HG03565 (cell line): ENCODE results near the gene PTPRM.

Experiments
- ATAC-seq: cut with Tn5 transposase; IDR thresholded peaks from one replicate; pipeline ENCODE4 v1.9.1; 2021; ENCODE audit warnings: mild to moderate bottlenecking, moderate library complexity; ENCODE audit not compliant: unreplicated experiment

Gene PTPRM

DNA sequence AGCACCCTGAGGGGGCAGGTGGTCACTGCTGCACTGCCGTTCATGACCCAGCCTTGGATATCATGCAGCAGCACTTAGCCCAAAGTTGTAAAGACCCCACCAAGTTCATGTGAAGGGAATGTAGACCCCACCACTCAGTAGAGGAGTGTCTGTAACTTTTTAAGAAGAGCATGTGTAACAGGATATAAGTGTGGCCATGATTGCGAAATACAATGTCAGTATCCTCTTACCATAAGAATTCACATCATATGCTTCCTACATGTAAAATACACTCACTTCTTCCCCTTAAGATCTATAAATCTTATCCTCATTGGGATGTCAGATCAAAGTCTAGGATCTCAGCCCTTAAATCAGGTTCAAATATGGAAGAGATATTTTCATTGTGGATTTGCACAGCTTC is 276.9 kb downstream of the PTPRM start:
- no peak for ATAC-seq

DNA sequence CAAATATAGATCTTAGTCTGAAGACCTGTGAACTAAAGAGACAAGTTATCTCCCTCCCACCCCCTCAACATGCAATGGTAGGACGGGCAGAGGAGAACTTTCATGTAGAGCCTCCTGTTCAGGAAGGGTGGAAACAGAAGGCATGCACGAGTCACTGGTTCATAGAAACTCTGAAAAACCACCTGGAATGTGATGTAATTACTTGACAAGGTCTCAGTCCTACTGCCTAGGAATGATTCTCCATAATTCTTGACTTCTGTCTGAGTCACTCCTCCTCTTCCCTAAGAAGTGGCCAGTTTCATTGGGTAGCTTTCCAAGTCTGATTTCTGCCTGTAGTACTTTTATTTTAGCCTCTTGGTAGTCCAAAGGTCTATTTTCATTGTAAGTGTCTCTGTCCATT is 277.3 kb downstream of the PTPRM start:
- ATAC-seq, result no peak

DNA sequence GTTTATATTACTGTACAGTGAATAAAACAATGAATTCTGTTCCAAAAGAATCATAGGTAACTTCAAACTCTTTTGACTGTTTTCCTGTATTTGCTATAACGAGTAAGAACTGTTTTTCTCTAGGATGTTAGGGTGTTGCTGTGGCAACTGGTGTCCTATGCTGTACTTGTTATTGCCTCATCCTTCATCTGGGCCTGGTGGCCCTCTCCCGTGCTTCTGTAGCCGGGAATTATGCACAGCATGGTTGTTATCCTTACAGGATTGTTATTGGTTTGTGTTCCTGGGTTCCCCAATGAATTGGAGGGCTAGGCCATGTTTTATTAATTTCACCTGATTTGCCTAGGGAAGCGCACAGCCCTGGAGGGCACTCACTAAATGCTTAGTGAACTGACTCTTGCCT is 279.2 kb downstream of the PTPRM start:
- ATAC-seq, result no peak

DNA sequence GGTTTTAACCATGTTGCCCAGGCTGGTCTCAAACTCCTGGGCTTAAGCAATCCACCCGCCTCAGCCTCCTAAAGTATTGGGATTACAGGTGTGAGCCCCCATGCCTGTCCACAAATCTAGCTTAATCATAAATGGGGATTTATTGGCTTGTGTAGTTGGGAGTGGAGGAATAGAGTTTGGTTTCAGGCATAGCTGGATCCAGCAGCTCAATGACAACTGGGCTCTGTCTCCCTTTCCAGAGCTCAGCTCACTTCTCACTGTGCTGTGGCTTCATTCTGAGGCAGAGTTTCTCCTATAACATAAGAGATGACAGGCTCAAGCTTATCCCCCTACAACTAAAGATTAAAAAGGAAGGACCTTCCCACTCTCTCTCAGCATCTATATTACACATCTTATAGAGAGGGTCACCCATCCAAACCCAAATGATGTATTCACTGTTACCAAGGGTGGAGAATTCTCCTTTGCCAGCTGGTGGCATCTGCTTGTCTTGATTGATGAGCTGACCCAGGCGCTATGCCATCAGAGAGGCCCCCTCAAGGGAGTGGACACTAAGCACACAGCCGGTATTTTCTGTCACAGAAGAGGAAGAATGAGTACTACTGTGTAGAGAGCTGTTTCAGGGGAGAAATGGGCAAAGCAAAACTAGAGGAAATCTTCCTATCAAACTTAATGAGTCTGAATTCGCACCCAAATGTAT is 280.4 kb downstream of the PTPRM start:
- ATAC-seq, result no peak

DNA sequence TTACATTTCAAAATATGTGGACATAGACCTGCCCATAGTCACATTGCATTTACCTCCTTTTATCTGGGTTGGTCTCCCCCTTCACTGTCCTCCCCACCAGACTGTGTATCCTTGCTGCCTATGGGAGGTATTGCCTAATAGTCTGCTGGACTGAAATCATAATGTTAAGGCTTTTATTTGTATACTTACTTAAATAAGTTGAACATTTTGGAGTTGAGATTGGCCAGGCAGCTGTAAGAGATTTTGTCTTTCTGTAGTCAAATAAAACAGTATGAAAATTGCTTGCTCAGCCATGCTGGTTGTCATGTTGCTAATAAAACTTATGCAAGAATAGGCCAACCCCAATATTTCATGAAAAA is 280.9 kb downstream of the PTPRM start:
- ATAC-seq, result no peak

DNA sequence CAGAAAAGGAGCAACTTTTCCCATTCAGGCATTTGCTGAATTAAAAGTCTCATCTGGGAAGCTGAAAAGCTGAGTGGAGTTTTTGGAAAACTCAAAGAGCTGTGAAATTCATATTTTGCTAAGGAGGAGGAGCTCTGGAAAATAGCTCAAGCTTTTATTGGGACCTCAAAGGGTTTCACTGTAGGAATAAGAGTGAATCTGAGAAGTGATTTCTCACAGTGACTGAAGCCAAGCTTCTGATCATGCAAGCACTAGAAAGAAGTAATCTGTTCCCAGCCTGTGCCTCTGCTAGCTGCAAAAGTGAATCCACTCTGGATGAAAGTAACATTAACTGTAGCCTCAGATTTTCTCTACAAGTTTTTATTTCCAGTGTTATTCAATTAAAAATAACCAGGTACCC is 283.3 kb downstream of the PTPRM start:
- no peak for ATAC-seq

DNA sequence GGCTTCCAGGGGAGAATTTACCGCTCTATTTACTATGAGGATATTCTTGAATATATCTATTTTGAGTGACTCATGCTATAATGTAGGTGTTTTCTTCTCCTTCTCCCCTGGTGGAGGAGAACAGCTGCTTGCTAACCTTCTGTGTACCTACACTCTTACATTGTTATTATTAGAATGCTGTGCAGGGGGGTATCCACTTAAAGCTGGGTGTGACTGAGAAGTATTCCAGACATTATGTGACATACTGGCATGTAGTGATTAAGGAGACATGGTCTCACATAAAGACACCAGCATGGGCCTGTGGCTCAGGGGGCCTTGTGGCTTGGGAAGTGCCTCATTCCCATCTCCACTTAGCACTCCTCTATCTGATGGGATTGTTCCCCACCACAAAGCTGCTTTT is 287.9 kb downstream of the PTPRM start:
- ATAC-seq, result no peak

DNA sequence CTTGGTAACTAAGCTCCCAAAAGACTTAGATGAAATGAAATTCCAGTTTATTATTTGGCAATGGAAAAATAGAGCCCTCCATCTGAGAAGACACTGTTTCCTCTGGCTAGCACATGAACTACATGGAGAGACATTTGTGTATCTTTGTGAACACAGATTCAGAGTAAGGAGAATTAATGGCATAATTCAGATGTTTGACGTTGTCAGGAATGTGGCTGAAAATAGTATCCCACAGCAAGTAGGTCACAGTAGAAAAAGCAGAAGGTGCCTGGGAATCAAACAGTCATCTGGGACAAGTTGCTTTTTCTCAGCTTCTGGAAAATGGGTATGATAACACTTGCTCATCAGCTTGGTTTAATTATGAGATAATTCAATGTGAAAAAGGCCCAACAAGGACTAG is 288.6 kb downstream of the PTPRM start:
- ATAC-seq, result no peak

DNA sequence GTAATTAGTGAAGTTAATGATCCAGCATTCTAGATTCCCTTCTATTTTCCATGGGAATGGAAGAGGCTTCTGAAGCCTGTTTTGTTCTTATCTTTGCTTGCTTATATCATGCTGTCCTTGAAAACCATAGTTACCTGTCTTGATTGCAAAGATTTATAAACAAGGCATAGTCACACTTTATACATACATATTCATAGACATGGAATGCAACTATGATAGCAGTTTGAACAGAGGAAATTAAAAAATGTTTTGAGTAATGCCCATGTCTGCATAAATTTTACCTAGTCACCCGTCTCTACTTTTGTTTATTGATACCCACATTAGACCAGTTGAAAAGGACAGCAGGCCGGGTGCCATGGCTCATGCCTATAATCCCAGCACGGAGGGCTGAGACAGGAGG is 289.0 kb downstream of the PTPRM start:
- no peak for ATAC-seq

DNA sequence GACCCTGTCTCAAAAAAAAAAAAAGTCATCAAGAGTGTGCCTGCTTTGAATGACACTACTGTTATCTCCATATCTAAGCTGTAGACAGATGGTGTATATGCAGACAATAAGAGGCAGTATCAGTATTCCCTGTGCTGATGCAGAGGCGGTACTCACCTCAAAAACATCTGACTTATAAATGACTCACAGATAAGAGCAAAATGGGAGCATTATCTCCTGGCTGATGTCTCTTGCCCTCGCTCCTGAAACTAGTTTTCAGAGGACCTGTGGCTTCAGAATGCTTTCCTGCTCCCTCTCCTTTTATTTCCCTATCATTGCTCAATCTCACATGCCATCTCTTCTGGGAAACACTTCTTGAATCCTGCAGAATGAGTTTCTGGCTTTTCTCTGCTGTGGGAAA is 289.6 kb downstream of the PTPRM start:
- no peak for ATAC-seq

DNA sequence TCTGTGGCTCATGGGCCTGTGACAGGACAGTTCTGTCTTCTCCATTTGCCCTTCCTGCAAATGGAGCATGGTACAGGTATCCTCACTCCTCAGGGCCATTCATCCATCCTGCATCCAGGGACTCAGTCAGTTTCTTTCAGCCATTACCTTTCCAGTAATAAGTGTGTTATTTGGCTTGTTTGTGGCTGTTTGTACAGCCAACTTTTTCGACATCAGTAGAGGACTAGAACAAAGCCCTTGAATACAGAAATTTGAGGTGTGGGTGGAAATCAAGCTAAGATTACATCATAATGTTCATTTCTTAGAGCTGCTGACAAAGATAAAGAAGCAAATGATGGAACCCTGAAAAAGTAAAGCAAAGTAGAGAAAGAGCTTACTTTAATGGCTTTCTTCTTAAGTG is 290.4 kb downstream of the PTPRM start:
- no peak for ATAC-seq

DNA sequence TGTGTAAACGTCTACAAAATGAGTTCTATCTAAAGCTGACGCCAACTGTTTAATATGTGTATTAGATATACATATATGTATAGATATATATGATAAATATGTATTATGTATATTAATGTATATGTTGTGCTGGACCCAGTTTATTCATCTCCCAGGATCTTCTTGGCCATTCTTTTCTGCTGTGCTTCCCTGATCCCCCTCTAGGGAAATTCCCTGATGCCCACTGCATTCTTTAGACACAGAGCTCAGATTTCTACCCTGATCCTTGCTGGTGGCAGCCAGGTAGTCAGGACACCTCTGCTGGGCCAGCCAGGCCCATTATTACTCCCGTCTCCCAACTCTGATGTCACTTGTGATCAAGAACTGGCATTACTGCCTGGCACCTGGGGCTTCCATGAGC is 292.0 kb downstream of the PTPRM start:
- ATAC-seq, result no peak

DNA sequence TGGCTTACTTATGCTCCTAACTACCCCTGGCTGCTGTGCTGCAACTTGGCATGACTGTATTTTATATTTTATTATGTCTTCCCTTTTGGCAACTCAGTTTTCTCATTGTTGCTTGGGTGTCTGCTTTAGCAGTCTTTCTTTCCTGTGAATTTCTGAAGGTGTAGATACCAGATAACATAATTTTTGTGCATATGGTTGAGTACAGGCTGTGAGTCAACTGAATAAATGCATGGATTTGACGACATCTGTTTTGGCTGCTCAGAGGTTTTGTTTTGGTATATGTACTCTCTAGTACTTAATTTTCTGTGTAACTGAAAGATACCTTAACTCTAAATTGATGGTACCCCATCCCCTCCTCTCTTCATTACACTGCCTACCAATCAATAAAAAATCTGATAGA is 303.1 kb downstream of the PTPRM start:
- ATAC-seq, result no peak

DNA sequence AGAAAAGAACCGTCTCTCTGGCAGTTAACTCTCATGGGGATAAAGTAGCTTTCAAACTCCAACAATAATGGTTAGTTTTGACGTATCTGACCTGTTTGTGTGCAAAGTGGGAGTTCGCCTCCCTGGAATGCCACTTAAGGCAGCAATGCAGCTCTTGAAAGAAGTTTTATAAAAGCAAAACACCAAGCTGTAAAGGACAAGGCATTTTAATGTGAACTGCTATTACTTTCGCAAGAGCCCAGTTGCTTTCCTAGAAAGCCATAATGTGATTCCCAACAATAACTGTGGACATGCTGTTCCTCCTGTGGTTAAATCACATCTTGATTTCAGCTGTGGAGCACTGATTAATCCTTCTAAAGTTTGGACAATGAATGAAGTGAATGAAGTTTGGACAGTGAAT is 303.7 kb downstream of the PTPRM start:
- no peak for ATAC-seq

DNA sequence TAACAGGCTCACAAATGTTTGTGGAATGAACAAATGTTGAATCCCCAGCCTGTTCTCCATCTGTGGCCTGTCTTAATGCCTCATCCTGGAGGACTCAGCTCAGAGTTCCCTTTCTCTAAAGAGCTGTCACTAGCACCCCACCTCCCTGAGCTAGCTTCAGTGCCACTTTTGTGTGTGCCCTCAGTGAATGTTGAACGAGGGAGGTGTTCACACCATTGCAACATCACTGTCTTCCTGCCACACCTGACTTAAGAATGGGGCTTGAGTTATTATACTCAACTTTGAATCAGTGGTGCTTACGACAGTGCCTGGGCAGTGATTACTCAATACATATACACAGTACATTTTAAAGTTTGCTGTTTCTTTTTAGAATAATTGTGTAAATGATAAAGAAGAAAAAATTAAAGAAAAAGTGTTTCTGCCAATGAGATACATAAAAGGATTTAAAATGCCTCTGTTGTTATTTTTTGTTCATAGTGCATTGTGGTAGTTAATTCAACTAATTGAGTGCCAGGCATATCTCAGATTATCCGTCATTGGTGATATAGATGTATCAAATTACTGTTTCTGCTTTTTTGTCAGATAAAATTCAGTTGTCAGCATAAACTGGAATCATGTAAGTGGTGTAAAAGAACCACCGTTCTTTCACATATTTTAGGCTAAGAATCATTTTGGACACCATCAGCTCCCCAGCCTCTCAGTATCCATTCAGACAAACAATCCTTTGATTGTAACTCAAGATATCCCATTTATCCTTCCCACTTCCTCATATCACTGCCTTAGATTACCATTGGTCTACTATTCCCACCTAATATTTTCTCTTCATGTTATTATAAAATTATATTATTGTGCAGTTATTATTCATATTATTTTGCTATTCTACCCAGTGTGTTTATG is 304.7 kb downstream of the PTPRM start:
- no peak for ATAC-seq

DNA sequence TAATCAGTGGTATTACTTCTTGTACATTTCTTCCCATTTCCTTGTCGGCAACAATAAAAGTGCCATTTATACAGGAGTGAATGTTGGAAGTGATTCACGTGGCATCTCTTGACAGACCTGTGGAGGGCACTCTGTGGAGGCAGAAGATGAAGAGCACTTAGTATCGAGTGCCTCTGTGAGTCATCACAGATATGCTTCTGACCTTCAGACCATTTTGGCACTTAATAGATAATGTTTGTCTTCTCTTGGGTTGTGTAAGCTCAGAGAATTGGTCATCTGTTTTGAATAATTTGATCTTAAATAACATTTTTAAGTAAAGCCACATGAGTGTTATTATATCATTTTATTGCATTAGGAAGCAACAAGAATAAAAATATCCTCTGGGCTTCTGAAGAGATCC is 305.5 kb downstream of the PTPRM start:
- no peak for ATAC-seq

DNA sequence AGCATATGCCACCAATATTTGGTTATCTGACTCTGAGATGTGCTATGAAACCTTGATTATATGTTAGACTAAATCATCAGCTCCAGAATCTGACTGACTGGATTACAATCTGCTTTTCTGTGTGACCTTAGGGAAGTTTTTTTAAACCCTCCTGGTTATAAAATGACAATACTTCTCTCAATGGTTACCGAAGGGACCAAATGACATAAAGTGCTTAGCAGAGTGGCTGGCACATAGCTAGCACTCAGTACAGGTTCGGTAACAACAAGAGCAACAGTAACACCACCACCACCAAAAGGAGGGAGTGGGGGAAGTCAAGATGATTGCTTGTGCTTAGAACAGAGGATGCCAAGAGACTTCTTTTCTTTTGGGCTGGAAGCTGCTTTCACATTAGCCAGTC is 306.2 kb downstream of the PTPRM start:
- no peak for ATAC-seq

DNA sequence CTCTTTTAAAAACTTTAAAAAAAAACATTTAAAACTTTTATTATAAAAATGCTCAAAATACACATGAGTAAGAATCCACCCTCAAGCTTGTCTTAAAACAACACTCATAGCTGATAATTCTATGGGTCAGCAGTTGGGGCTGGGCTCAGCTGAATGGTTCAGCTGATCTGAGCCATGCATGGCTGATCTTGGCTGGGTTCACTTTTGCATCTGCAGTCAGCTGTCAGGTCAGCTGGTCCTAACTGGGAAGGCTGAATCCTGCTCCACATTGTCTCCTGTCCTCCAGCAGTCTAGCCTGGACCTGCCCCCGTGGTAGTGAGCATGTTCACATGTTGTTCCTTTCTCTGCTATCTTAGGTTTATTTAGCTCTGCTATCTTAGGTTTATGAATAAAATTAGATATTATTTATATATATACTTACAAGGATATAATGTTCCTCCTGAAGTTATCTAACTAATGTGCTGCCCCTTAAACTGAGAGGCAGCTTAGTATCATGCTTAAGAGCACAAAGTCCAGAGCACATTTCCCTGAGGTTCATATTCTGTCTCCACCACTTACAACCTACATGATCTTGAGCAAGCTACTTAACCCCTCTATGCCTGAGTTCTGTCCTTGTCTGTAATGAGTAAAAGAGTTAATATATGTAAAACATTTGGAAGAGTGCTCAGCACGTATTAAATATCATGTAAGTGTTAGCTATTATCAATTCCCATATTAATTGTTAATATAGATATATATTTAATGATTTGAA is 309.4 kb downstream of the PTPRM start:
- ATAC-seq, result no peak

DNA sequence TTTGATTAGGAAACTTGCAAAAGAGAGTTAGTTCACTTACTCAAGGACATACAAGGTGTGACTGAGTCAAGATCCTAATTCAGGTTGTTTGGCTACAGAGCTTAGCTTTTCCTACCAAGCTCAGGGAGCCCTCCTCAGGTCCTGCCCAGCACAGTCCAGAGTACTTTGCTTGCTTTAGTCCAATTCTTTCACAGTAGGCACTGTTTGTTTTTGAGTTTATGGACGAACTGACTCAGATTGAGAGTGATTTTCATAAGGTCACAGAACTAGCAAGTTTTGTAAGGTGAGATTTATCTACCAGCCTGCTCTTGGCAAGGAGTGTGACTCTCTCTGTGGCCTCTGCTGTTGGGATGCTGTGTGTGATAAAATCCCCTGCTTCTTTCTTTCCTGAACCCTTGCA is 310.5 kb downstream of the PTPRM start:
- no peak for ATAC-seq

DNA sequence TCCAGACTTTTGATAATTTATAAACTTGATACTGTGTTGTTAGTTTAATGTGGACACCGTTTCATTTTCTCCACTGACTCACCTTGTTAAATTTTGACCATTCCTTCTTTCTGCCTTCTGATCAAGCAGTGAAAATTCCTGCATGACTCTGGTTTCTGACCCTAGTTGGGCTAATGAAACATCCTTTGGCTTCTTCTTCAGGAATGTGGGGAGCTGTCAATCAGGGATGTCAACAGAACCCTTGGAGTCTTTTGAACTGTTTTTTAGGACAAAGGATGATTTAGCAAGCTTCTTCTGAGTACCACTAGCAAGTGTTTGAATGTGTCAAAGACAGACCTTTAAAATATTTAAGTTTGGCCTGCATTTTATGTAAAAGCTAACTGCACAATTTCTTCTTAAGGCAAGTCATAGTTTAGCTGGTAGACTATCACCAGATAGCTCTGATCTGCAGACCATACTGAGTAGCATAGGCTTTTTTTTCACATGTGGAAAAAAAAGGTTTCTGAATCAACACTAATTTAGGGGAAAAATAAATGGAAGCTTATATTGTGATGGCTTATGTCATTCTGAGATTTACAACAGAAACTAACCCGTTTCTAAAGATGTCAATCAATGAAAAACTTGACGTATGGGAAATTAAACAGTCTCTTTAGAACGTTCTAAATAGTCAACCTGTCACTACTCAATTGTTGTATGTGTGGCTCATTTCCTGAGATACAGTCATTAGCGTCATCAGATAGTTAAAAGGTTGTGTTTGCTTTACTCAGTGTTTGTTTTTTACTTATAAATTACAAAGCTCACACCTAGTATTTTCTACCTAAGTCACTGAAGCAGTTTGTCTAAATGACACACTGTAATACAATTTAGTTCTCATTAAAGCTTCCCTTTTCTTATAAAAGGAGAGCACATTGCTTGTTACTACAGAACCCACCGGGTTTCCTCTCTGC is 311.4 kb downstream of the PTPRM start:
- ATAC-seq, result no peak

DNA sequence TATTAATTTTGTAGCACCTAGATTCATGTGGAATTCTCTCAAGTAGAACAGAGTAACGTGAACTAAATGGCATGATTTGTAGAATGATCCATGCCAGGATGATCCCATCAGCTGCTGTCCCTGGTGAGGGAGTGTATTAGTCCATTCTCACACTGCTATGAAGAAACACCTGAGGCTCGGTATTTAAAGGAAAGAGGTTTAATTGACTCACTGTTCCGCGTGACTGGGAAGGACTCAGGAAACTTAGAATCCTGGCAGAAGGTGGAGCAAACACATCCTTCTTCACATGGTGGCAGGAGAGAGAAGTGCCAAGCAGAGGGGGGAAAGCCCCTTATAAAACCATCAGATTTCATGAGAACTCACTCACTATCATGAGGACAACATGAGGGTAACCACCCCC is 312.6 kb downstream of the PTPRM start:
- no peak for ATAC-seq
